Smooth muscle cell (in vitro differentiated cells): ENCODE results near the gene NT5C. TPM values are rescaled to one million over a fixed set of nuclear protein-coding genes. Genes with fewer than 3 reads are reported as not detected.
"Not testable (repeated sequence)": the region's sequence is repeated elsewhere in the genome, so short reads cannot be mapped to it uniquely, and the experiment has no call there.

Experiments used
- DNase-seq: peaks from one replicate; lab custom pipeline; 2025; ENCODE audit not compliant: unreplicated experiment; lab: John Stamatoyannopoulos, UW
- H2AFZ ChIP-seq: fragments of 200-600 bp; sonication (generic); 2 replicates; pipeline ENCODE4 v1.6.0; 2016; ENCODE audit warnings: antibody characterized with exemption, low read depth, mild to moderate bottlenecking
- H3F3A ChIP-seq: fragments of 200-600 bp; sonication (generic); 2 replicates; pipeline ENCODE4 v1.6.0; 2017; ENCODE audit warnings: antibody characterized with exemption, low read depth
- H3K27ac ChIP-seq: fragments of 200-600 bp; sonication (generic); 2 replicates; pipeline ENCODE4 v1.5.1; 2016; ENCODE audit warnings: low read depth, mild to moderate bottlenecking
- H3K27me3 ChIP-seq: fragments of 200-600 bp; sonication (generic); 2 replicates; pipeline ENCODE4 v1.6.1; 2016; ENCODE audit warnings: low read depth, mild to moderate bottlenecking
- H3K36me3 ChIP-seq: fragments of 200-600 bp; sonication (generic); 2 replicates; pipeline ENCODE4 v1.5.1; 2016; ENCODE audit warnings: low read depth
- H3K4me1 ChIP-seq: fragments of 200-600 bp; sonication (generic); 2 replicates; pipeline ENCODE4 v1.5.1; 2016; ENCODE audit warnings: low read depth
- H3K4me2 ChIP-seq: fragments of 200-600 bp; sonication (generic); 2 replicates; pipeline ENCODE4 v1.6.0; 2016; ENCODE audit warnings: mild to moderate bottlenecking
- H3K4me3 ChIP-seq: fragments of 200-600 bp; sonication (generic); 2 replicates; pipeline ENCODE4 v1.5.1; 2016; ENCODE audit warnings: mild to moderate bottlenecking
- H3K79me2 ChIP-seq: fragments of 200-600 bp; sonication (generic); 2 replicates; pipeline ENCODE4 v1.6.0; 2016; ENCODE audit warnings: low read depth, mild to moderate bottlenecking
- H3K9ac ChIP-seq: fragments of 200-600 bp; sonication (generic); 2 replicates; pipeline ENCODE4 v1.6.0; 2016; ENCODE audit warnings: low read depth
- H3K9me3 ChIP-seq: fragments of 200-600 bp; sonication (generic); replicated peaks from 2 replicates; pipeline ENCODE4 v1.5.1; 2016; ENCODE audit warnings: low read depth
- H4K20me1 ChIP-seq: fragments of 200-600 bp; sonication (generic); 2 replicates; pipeline ENCODE4 v1.6.0; 2016; ENCODE audit warnings: low read depth
- WGBS: methylation state at CpG from one replicate; pipeline ENCODE4 v1.1.7; 2016; ENCODE audit warnings: low lambda C conversion rate; 5-methylcytosine and 5-hydroxymethylcytosine counted together
- polyA plus RNA-seq: library from polyadenylated mRNA; unstranded; fragments of >200 nt; fragmentation: Nextera tagmentation; extraction: Ambion mirVana; gene quantifications from 2 replicates; pipeline ENCODE4 v1.2.1, GENCODE V29; 2016
- total RNA-seq: library from RNA; depleted of rRNA; stranded (reverse); fragments of >200 nt; gene quantifications from 2 replicates; pipeline ENCODE4 v1.2.3, GENCODE V29; 2014
- TF ChIP-seq, protein P1 (sequence below): fragments of 200-600 bp; sonication (generic); IDR thresholded peaks from 2 replicates; pipeline ENCODE4 v1.5.1; 2017; ENCODE audit warnings: borderline replicate concordance, mild to moderate bottlenecking, antibody characterized with exemption; ENCODE audit not compliant: insufficient read depth, poor library complexity, severe bottlenecking

Gene NT5C
- total and polyA plus RNA-seq, 2 experiments from 2014 or later, result 39.9 to 46.8 TPM

DNA sequence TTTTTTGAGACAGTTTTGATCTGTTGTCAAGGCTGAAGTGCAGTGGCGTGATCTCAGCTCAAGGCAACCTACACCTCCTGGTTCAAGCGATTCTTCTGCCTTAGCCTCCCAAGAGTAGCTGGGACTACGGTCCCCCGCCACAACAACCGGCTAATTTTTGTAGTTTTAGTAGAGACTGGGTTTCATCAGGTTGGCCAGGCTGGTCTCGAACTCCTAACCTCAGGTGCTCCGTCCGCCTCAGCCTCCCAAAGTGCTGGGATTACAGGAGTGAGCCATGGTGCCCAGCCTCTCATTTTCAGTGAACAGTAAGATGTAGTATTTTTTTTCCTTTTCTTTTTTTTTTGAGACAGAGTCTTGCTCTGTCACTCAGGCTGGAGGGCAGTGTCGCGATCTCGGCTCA, 43.5 kb upstream of the NT5C start:
- Histone ChIP-seq H3K27ac (no peak overlapping the region), H3K4me3 (no peak overlapping the region), H3K27me3 (no peaks in the 10 kb centered on the region), H4K20me1 (peaks cover 98% of the 10 kb centered on the region), H3K36me3 (no peaks in the 10 kb centered on the region), H3F3A (peaks cover 3% of the 10 kb centered on the region), H3K4me1 (no peaks in the 10 kb centered on the region), H3K4me2 (no peak overlapping the region), H3K9ac (no peak overlapping the region), H2AFZ (no peak overlapping the region), H3K79me2 (peaks cover 87% of the 10 kb centered on the region), H3K9me3 (no peaks in the 10 kb centered on the region)
- TF ChIP-seq, protein P1, sequence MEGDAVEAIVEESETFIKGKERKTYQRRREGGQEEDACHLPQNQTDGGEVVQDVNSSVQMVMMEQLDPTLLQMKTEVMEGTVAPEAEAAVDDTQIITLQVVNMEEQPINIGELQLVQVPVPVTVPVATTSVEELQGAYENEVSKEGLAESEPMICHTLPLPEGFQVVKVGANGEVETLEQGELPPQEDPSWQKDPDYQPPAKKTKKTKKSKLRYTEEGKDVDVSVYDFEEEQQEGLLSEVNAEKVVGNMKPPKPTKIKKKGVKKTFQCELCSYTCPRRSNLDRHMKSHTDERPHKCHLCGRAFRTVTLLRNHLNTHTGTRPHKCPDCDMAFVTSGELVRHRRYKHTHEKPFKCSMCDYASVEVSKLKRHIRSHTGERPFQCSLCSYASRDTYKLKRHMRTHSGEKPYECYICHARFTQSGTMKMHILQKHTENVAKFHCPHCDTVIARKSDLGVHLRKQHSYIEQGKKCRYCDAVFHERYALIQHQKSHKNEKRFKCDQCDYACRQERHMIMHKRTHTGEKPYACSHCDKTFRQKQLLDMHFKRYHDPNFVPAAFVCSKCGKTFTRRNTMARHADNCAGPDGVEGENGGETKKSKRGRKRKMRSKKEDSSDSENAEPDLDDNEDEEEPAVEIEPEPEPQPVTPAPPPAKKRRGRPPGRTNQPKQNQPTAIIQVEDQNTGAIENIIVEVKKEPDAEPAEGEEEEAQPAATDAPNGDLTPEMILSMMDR, result no peak
- DNase-seq, result no peak
- 98% methylated on average over 11 of the region's 11 CpGs for WGBS

DNA sequence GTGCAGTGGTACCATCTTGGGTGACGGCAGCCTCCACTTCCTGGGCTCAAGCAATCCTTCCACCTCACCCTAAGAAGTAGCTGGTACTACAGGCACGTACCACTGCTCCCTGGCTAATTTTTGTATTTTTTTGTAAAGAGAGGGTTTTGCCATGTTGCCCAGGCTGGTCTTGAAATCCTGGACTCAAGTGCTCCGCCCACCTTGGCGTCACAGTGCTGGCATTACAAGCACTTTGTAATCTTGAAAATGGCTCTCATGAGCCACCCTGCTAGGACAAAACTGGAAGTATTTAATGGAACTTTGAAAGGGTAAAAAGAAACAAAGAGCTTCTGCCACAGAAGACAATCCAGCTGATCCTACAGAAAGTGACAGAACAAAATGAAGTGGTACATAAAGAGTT, 42.0 kb upstream of the NT5C start:
- H3K4me3 ChIP-seq, result no peak overlapping the region
- H3K79me2 ChIP-seq, result peaks cover 78% of the 10 kb centered on the region
- H3K36me3 ChIP-seq, result no peaks in the 10 kb centered on the region
- H2AFZ ChIP-seq, result no peak overlapping the region
- no peak for DNase-seq
- H3K27ac ChIP-seq, result no peak overlapping the region
- no peak overlapping the region for H3K4me2 ChIP-seq
- no peaks in the 10 kb centered on the region for H3K4me1 ChIP-seq
- H3K9me3 ChIP-seq, result no peaks in the 10 kb centered on the region
- TF ChIP-seq, protein P1, result no peak
- H3K27me3 ChIP-seq, result no peaks in the 10 kb centered on the region
- H4K20me1 ChIP-seq, result peaks cover 98% of the 10 kb centered on the region
- H3K9ac ChIP-seq, result no peak overlapping the region
- H3F3A ChIP-seq, result peaks cover 3% of the 10 kb centered on the region
- 94% methylated on average over 4 of the region's 4 CpGs for WGBS

DNA sequence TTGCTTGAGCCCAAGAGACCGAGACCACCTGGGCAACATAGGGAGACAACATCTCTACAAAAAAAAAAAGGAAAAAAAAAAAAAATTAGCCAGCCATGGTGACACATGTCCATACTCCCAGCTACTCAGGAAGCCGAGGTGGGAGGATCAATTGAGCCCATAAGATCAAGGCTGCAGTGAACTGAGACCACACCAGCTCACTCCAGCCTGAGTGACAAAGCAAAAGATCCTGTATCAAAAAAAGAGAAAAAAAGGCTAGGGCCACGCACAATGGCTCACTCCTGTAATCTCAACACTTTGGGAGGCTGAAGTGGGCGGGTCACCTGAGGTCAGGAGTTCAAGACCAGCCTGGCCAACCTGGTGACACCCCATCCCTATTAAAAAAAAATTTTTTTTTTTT, 37.5 kb upstream of the NT5C start:
- WGBS, result 94% methylated on average over 4 of the region's 4 CpGs
- DNase-seq, result no peak
- H3K27me3 ChIP-seq, result no peaks in the 10 kb centered on the region
- H3K4me3 ChIP-seq, result no peak overlapping the region
- H3K4me2 ChIP-seq, result no peak overlapping the region
- H3K9me3 ChIP-seq, result no peaks in the 10 kb centered on the region
- H3K79me2 ChIP-seq, result peaks cover 35% of the 10 kb centered on the region
- no peak overlapping the region for H3K27ac ChIP-seq
- peaks cover 3% of the 10 kb centered on the region for H3F3A ChIP-seq
- H3K36me3 ChIP-seq, result peaks cover 9% of the 10 kb centered on the region
- H3K9ac ChIP-seq, result no peak overlapping the region
- H4K20me1 ChIP-seq, result peaks cover 61% of the 10 kb centered on the region
- TF ChIP-seq, protein P1, result no peak
- H2AFZ ChIP-seq, result no peak overlapping the region
- no peaks in the 10 kb centered on the region for H3K4me1 ChIP-seq

DNA sequence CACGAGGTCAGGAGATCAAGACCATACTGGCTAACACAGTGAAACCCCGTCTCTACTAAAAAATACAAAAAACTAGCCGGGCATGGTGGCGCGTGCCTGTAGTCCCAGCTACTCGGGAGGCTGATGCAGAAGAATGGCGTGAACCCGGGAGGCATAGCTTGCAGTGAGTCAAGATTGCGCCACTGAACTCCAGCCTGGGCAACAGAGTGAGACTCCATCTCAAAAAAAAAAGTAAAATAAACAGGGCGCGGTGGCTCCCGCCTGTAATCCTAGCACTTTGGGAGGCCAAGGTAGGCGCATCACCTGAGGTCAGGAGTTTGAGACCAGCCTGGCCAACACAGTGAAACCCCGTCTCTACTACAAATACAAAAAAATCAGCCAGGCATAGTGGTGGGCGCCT, 33.1 kb upstream of the NT5C start:
- not testable (repeated sequence) for H3K4me2 ChIP-seq, DNase-seq

More for the DNA sequence above, 33.1 kb upstream of the NT5C start:
- not testable (repeated sequence) for H3K9me3 ChIP-seq, H3K79me2 ChIP-seq, H2AFZ ChIP-seq, H3K36me3 ChIP-seq, H3K27me3 ChIP-seq, H3K4me3 ChIP-seq, H3K4me1 ChIP-seq, H3K9ac ChIP-seq, H3F3A ChIP-seq
- Histone ChIP-seq H3K27ac (peak overlapping the region; percentile 62), H4K20me1 (peaks cover 17% of the 10 kb centered on the region)
- 99% methylated on average over 15 of the region's 15 CpGs for WGBS
